HepG2 (cell line): ENCODE results near the gene POC1A. TPM values are rescaled to one million over a fixed set of nuclear protein-coding genes. Genes with fewer than 3 reads are reported as not detected.

Experiments used
- ATAC-seq: fragments of 200-7000 bp; cut with Tn5 transposase; 3 replicates; pipeline ENCODE4 v1.9.1; 2020; ENCODE audit warnings: mild to moderate bottlenecking, moderate library complexity
- BruUV-seq: library from RNA; stranded (reverse); fragments of 400-500 nt; replicated peaks from 2 replicates; lab custom pipeline; 2021; lab: Mats Ljungman, UMichigan
- CTCF ChIA-PET: fragments of 300-600 bp; formaldehyde crosslinking; extraction: SDS; loops from one replicate; lab custom pipeline; 2021; ENCODE audit warnings: low total read pairs, inconsistent platforms, low intra/inter-chr PET ratio; lab: Yijun Ruan, JAX
- POLR2A ChIA-PET: fragments of 350-600 bp; sonication (Branson Sonifier 250); formaldehyde crosslinking; loops from one replicate; lab custom pipeline; 2020; ENCODE audit warnings: antibody characterized with exemption, inconsistent platforms; lab: Yijun Ruan, JAX
- DNase-seq: peaks from one replicate; pipeline ENCODE4 v3.0.0-alpha.2; 2015; ENCODE audit warnings: low spot score
- FAIRE-seq: peaks from 3 replicates; lab custom pipeline; 2011; peaks lifted over from hg19 to GRCh38; lab: Jason Lieb, UNC
- H2AFZ ChIP-seq: one replicate; pipeline ENCODE4 v1.6.1; 2011; ENCODE audit warnings: low read length, inconsistent platforms
- H3K27ac ChIP-seq: fragments of 300-600 bp; 3 replicates; pipeline ENCODE4 v1.8.0; 2011; ENCODE audit warnings: mixed run types, mild to moderate bottlenecking, mixed read lengths, low read length, inconsistent platforms; ENCODE audit not compliant: insufficient read depth; ENCODE audit errors: extremely low read length
- H3K27me3 ChIP-seq, 2 experiments: fragments of 200-600 bp in 1 of 2; 2 replicates in 1 of 2; 3 replicates in 1 of 2; pipeline versions ENCODE4 v1.6.0 to v1.8.0; 2011; ENCODE audit warnings: low read length in 2 of 2, mild to moderate bottlenecking in 2 of 2, moderate library complexity in 2 of 2, inconsistent platforms in 1 of 2; ENCODE audit not compliant: insufficient read depth in 2 of 2, control insufficient read depth in 1 of 2
- H3K36me3 ChIP-seq, 2 experiments: fragments of 200-600 bp in 1 of 2; replicated peaks in 1 of 2; 2 replicates in 1 of 2; 3 replicates in 1 of 2; pipeline versions ENCODE4 v1.5.1 to v1.8.0; 2011; ENCODE audit warnings: low read length in 2 of 2, inconsistent platforms in 1 of 2; ENCODE audit not compliant: insufficient read depth in 2 of 2, control insufficient read depth in 1 of 2
- H3K4me1 ChIP-seq: 2 replicates; pipeline ENCODE4 v1.5.1; 2012; ENCODE audit warnings: low read length, inconsistent platforms; ENCODE audit not compliant: insufficient read depth
- H3K4me2 ChIP-seq: 2 replicates; pipeline ENCODE4 v1.6.0; 2011; ENCODE audit warnings: low read depth, low read length, inconsistent platforms
- H3K4me3 ChIP-seq, 3 experiments: fragments of 200-600 bp in 1 of 3; sonication (generic), shearing (Covaris generic) in 1 of 3; replicated peaks in 1 of 3; 2 replicates each; pipeline ENCODE4 v1.5.1; 2011 to 2016; ENCODE audit warnings: low read length in 3 of 3, inconsistent platforms in 2 of 3, low read depth in 2 of 3, mild to moderate bottlenecking in 2 of 3, control low read depth in 1 of 3, mixed read lengths in 1 of 3; ENCODE audit not compliant: insufficient read depth in 1 of 3
- H3K79me2 ChIP-seq: one replicate; pipeline ENCODE4 v1.6.1; 2011; ENCODE audit warnings: low read length, inconsistent platforms; ENCODE audit not compliant: insufficient read depth
- H3K9ac ChIP-seq: 2 replicates; pipeline ENCODE4 v1.6.0; 2011; ENCODE audit warnings: mild to moderate bottlenecking, low read depth, low read length, inconsistent platforms; ENCODE audit not compliant: insufficient read depth
- H3K9me3 ChIP-seq: 2 replicates; pipeline ENCODE4 v1.5.1; 2012; ENCODE audit warnings: mild to moderate bottlenecking, low read length
- H4K20me1 ChIP-seq: 2 replicates; pipeline ENCODE4 v1.6.0; 2011; ENCODE audit warnings: inconsistent platforms, mild to moderate bottlenecking, low read length, moderate library complexity; ENCODE audit not compliant: insufficient read depth
- HOXA7 ChIP-seq: sonication (generic); formaldehyde crosslinking; IDR thresholded peaks from 2 replicates; pipeline ENCODE4 v1.8.1; 2022; ENCODE audit warnings: mild to moderate bottlenecking, missing genetic modification reagents, moderate library complexity
- KLF16 ChIP-seq, 2 experiments: sonication (generic) in 1 of 2; formaldehyde crosslinking in 1 of 2; IDR thresholded peaks; 2 replicates each; pipeline versions ENCODE4 v1.6.1 to v1.8.0; 2016 to 2023; ENCODE audit warnings: missing genetic modification reagents in 2 of 2, missing compliant biosample characterization in 1 of 2
- RAD21 ChIP-seq: fragments of 450-650 bp; formaldehyde crosslinking; IDR thresholded peaks from 2 replicates; pipeline ENCODE4 v1.5.0; 2020; ENCODE audit warnings: mild to moderate bottlenecking
- RFXAP ChIP-seq: sonication (generic); formaldehyde crosslinking; IDR thresholded peaks from 2 replicates; pipeline ENCODE4 v1.4.0; 2020; ENCODE audit warnings: missing genetic modification reagents, borderline replicate concordance
- SOX6 ChIP-seq, 2 experiments: fragments of 450-650 bp in 1 of 2; sonication (generic) in 1 of 2; formaldehyde crosslinking in 1 of 2; IDR thresholded peaks; 2 replicates each; pipeline versions ENCODE4 v1.4.0 to v1.6.1; 2017 to 2020; ENCODE audit warnings: antibody characterized with exemption in 1 of 2, mild to moderate bottlenecking in 1 of 2, missing genetic modification reagents in 1 of 2
- STAG1 ChIP-seq: sonication (generic); formaldehyde crosslinking; IDR thresholded peaks from 2 replicates; pipeline ENCODE4 v1.4.0; 2020; ENCODE audit warnings: missing genetic modification reagents
- SYNCRIP ChIP-seq: fragments of 200-400 bp; formaldehyde crosslinking; IDR thresholded peaks from 2 replicates; pipeline ENCODE4 v1.6.1; 2018; ENCODE audit warnings: mild to moderate bottlenecking, low read depth, low read length; ENCODE audit not compliant: insufficient read depth
- TRIM24 ChIP-seq: sonication (generic); formaldehyde crosslinking; IDR thresholded peaks from 2 replicates; pipeline ENCODE4 v1.8.0; 2022; ENCODE audit warnings: mild to moderate bottlenecking, missing genetic modification reagents
- ZNF34 ChIP-seq: sonication (generic); formaldehyde crosslinking; IDR thresholded peaks from 2 replicates; pipeline ENCODE4 v1.4.0; 2020; ENCODE audit warnings: mild to moderate bottlenecking, missing genetic modification reagents, borderline replicate concordance
- ZNF614 ChIP-seq: IDR thresholded peaks from 2 replicates; pipeline ENCODE4 v1.6.1; 2018; ENCODE audit warnings: missing biosample characterization, missing genetic modification reagents, inconsistent platforms, borderline replicate concordance
- WGBS: methylation state at CpG from one replicate; pipeline ENCODE4 v1.1.6; 2017; ENCODE audit warnings: low lambda C conversion rate; 5-methylcytosine and 5-hydroxymethylcytosine counted together
- in situ Hi-C: cut with HindIII; loops from 2 replicates; pipeline ENCODE4 v1.10.0; 2017; ENCODE audit warnings: low pct_unique_long_range_greater_than_20kb; ENCODE audit not compliant: extremely low pct_ligation_motif_present
- intact Hi-C: fragments of 100-400 bp; cut with micrococcal nuclease; formaldehyde crosslinking; loops from one replicate; pipeline ENCODE4 v1.10.0; 2022; ENCODE audit not compliant: unreplicated experiment
- polyA plus RNA-seq, 8 experiments: library from polyadenylated mRNA; depleted of rRNA in 3 of 8; stranded (reverse) in 7 of 8; unstranded in 1 of 8; fragments of >200 nt; fragmentation: Illumina TruSeq in 4 of 8; extraction: Trizol in 4 of 8; gene quantifications; 2 replicates each; pipeline versions ENCODE4 v1.2.1 to v1.2.3, GENCODE V29; 2011 to 2016; ENCODE audit warnings: low read depth in 4 of 8, missing spikeins in 1 of 8, mixed read lengths in 1 of 8; ENCODE audit not compliant: insufficient read depth in 1 of 8
- total RNA-seq, 5 experiments: library from RNA; depleted of rRNA; stranded (reverse); fragments of >200 nt; fragmentation: Illumina TruSeq; extraction: Trizol; gene quantifications; 2 replicates each; pipeline ENCODE4 v1.2.3, GENCODE V29; 2016; ENCODE audit warnings: low read depth in 1 of 5
- TF ChIP-seq, protein P1 (sequence below): sonication (generic); formaldehyde crosslinking; IDR thresholded peaks from 2 replicates; pipeline ENCODE4 v1.5.0; 2020; ENCODE audit warnings: mild to moderate bottlenecking, missing genetic modification reagents, moderate library complexity
- TF ChIP-seq, protein P2 (sequence below): sonication (generic); formaldehyde crosslinking; IDR thresholded peaks from 2 replicates; pipeline ENCODE4 v1.5.0; 2020; ENCODE audit warnings: mild to moderate bottlenecking, missing genetic modification reagents
- TF ChIP-seq, protein P3 (sequence below): sonication (generic); formaldehyde crosslinking; IDR thresholded peaks from 2 replicates; pipeline ENCODE4 v1.4.0; 2020; ENCODE audit warnings: missing genetic modification reagents
- TF ChIP-seq, protein P4 (sequence below): sonication (generic); formaldehyde crosslinking; IDR thresholded peaks from 2 replicates; pipeline ENCODE4 v1.8.1; 2023; ENCODE audit warnings: mild to moderate bottlenecking, missing genetic modification reagents

POC1A gene
- total and polyA plus RNA-seq, 2 of the 13 experiments (the other 11 are each of a cell fraction or from before 2014, with no cell fraction given) = 14.6 to 20.0 TPM

DNA sequence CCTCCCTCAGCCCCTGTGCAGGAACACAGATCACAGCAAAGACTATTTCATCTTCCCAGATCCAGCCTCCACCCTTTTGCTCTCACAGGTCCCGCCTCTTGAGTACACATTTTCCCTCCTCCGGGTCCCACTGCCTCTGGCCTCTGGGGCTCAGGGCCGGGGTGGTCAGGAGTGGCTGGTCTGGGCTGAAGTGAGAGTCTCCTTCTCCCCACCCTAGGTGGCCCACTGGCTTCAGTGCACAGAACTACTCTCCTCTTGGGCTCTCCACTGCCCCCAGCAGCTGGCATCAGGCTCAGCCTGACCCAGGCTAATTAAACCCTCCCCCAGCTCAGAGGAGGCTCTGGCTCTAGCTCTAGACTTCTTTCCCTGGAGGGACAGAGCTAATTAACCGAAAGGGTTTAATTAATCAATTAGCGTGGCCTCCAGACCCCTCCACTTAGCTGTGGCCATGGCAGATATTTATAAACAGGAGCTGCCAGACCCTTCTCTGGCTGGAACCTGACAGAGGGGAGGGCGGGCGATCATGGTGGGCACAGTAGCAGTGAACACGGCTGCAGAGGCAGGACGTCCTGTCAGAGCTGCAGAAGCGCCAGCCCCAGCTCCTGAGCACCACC lies 113.0 kb downstream of the POC1A start:
- peak; percentile 38 for DNase-seq
- Histone ChIP-seq H2AFZ (no peak overlapping the region), H3K79me2 (no peaks in the 10 kb centered on the region), H4K20me1 (no peaks in the 10 kb centered on the region), H3K4me3 (0 out of 6 replicates have a peak overlapping the region, but pooled peaks of 1 of the 3 experiments have one; percentile 14), H3K4me1 (peaks cover 67% of the 10 kb centered on the region), H3K9me3 (no peaks in the 10 kb centered on the region), H3K27ac (no peak overlapping the region), H3K4me2 (peak overlapping the region; percentile 73; the same call in 1 of the 2 replicates), H3K9ac (0 out of 2 replicates have a peak overlapping the region, but pooled peaks have one; percentile 35), H3K27me3 (no peaks in the 10 kb centered on the region; a peak in 1 of 5 replicates), H3K36me3 (no peaks in the 10 kb centered on the region)
- FAIRE-seq = no peak
- BruUV-seq = no TSS peak
- intact Hi-C loops (no loop called here), in situ Hi-C loops (loop anchor here (5.0 kb wide), 1 partner anchor 39 kb away; no protein-coding TSS in a partner anchor)
- ChIA-PET CTCF (interaction anchor here (1.7 kb wide), 1 partner anchor 26 kb away, joined by 3 read pairs; no protein-coding TSS in a partner anchor), POLR2A (interaction anchor here (0.7 to 4.3 kb wide), 4 partner anchors 11 to 45 kb away, joined by 3 to 20 read pairs (median 13); partner anchors contain the start of genes DUSP7 and RPL29)
- peak; percentile 50 for ATAC-seq
- WGBS = 49% methylated on average over 10 of the region's 10 CpGs
- TF ChIP-seq, protein P1, sequence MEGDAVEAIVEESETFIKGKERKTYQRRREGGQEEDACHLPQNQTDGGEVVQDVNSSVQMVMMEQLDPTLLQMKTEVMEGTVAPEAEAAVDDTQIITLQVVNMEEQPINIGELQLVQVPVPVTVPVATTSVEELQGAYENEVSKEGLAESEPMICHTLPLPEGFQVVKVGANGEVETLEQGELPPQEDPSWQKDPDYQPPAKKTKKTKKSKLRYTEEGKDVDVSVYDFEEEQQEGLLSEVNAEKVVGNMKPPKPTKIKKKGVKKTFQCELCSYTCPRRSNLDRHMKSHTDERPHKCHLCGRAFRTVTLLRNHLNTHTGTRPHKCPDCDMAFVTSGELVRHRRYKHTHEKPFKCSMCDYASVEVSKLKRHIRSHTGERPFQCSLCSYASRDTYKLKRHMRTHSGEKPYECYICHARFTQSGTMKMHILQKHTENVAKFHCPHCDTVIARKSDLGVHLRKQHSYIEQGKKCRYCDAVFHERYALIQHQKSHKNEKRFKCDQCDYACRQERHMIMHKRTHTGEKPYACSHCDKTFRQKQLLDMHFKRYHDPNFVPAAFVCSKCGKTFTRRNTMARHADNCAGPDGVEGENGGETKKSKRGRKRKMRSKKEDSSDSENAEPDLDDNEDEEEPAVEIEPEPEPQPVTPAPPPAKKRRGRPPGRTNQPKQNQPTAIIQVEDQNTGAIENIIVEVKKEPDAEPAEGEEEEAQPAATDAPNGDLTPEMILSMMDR (CRISPR knock-in tag) = peak; percentile 40
- TF ChIP-seq ZNF614 (CRISPR knock-in tag) (peak; percentile 15; the same call in 1 of the 2 replicates), KLF16 (CRISPR knock-in tag; IDR thresholded peaks at IDR 0.05) (no peak), ZNF34 (CRISPR knock-in tag) (no peak), STAG1 (CRISPR knock-in tag) (peak; percentile 30), TRIM24 (CRISPR knock-in tag) (no peak), HOXA7 (CRISPR knock-in tag) (no peak), SYNCRIP (no peak), RAD21 (peak; percentile 17; the same call in 1 of the 2 replicates), SOX6 (IDR thresholded peaks at IDR 0.05) (no peak), SOX6 (CRISPR knock-in tag; IDR thresholded peaks at IDR 0.05) (peak; percentile 15; the same call in 1 of the 2 replicates), RFXAP (CRISPR knock-in tag) (no peak)
- TF ChIP-seq, protein P2, sequence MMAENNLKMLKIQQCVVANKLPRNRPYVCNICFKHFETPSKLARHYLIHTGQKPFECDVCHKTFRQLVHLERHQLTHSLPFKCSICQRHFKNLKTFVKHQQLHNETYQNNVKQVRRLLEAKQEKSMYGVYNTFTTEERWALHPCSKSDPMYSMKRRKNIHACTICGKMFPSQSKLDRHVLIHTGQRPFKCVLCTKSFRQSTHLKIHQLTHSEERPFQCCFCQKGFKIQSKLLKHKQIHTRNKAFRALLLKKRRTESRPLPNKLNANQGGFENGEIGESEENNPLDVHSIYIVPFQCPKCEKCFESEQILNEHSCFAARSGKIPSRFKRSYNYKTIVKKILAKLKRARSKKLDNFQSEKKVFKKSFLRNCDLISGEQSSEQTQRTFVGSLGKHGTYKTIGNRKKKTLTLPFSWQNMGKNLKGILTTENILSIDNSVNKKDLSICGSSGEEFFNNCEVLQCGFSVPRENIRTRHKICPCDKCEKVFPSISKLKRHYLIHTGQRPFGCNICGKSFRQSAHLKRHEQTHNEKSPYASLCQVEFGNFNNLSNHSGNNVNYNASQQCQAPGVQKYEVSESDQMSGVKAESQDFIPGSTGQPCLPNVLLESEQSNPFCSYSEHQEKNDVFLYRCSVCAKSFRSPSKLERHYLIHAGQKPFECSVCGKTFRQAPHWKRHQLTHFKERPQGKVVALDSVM = no peak
- TF ChIP-seq, protein P3, sequence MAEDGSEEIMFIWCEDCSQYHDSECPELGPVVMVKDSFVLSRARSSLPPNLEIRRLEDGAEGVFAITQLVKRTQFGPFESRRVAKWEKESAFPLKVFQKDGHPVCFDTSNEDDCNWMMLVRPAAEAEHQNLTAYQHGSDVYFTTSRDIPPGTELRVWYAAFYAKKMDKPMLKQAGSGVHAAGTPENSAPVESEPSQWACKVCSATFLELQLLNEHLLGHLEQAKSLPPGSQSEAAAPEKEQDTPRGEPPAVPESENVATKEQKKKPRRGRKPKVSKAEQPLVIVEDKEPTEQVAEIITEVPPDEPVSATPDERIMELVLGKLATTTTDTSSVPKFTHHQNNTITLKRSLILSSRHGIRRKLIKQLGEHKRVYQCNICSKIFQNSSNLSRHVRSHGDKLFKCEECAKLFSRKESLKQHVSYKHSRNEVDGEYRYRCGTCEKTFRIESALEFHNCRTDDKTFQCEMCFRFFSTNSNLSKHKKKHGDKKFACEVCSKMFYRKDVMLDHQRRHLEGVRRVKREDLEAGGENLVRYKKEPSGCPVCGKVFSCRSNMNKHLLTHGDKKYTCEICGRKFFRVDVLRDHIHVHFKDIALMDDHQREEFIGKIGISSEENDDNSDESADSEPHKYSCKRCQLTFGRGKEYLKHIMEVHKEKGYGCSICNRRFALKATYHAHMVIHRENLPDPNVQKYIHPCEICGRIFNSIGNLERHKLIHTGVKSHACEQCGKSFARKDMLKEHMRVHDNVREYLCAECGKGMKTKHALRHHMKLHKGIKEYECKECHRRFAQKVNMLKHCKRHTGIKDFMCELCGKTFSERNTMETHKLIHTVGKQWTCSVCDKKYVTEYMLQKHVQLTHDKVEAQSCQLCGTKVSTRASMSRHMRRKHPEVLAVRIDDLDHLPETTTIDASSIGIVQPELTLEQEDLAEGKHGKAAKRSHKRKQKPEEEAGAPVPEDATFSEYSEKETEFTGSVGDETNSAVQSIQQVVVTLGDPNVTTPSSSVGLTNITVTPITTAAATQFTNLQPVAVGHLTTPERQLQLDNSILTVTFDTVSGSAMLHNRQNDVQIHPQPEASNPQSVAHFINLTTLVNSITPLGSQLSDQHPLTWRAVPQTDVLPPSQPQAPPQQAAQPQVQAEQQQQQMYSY = peak; percentile 64
- TF ChIP-seq, protein P4, sequence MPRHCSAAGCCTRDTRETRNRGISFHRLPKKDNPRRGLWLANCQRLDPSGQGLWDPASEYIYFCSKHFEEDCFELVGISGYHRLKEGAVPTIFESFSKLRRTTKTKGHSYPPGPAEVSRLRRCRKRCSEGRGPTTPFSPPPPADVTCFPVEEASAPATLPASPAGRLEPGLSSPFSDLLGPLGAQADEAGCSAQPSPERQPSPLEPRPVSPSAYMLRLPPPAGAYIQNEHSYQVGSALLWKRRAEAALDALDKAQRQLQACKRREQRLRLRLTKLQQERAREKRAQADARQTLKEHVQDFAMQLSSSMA (CRISPR knock-in tag) = no peak
